BJ (cell line): ENCODE measurements around the gene PLA2G2E. TPM values are rescaled to one million over a fixed set of nuclear protein-coding genes. Genes with fewer than 3 reads are reported as not detected.
"Not testable (repeated sequence)": the region's sequence is repeated elsewhere in the genome, so short reads cannot be mapped to it uniquely, and the experiment has no call there.

Experiments
- CTCF ChIA-PET: fragments of 350-600 bp; formaldehyde crosslinking; extraction: SDS; loops from one replicate; lab custom pipeline; 2021; ENCODE audit warnings: antibody characterized with exemption, inconsistent platforms; lab: Yijun Ruan, JAX
- POLR2A ChIA-PET: fragments of 300-600 bp; sonication (Branson Sonifier 250); formaldehyde crosslinking; extraction: SDS; loops from one replicate; lab custom pipeline; 2021; ENCODE audit warnings: antibody characterized with exemption; lab: Charles Lee
- DNase-seq: peaks from one replicate; pipeline ENCODE4 v3.0.0-alpha.2; 2011; ENCODE audit warnings: low read depth
- H3K27me3 ChIP-seq: 2 replicates; pipeline ENCODE4 v1.6.0; 2011; ENCODE audit warnings: low read length; ENCODE audit not compliant: control insufficient read depth, insufficient read depth
- H3K36me3 ChIP-seq: 2 replicates; pipeline ENCODE4 v1.5.1; 2011; ENCODE audit warnings: low read length; ENCODE audit not compliant: control insufficient read depth, insufficient read depth
- H3K4me3 ChIP-seq: 2 replicates; pipeline ENCODE4 v1.5.1; 2011; ENCODE audit warnings: low read depth, mild to moderate bottlenecking, control low read depth, low read length
- CTCF ChIP-seq: IDR thresholded peaks from 2 replicates; pipeline ENCODE4 v1.5.1; 2011; ENCODE audit warnings: low read depth, mild to moderate bottlenecking, control low read depth, inconsistent platforms, low read length, moderate library complexity; ENCODE audit not compliant: insufficient read depth
- polyA plus RNA-seq: library from polyadenylated mRNA; depleted of rRNA; stranded (reverse); fragments of >200 nt; gene quantifications from 2 replicates; pipeline ENCODE4 v1.2.3, GENCODE V29; 2011

The PLA2G2E gene
- polyA plus RNA-seq, 1 experiment, result not detected

GRCh38 chr1:19936061-19936750 is 12.8 kb upstream of the PLA2G2E start:
- DNase-seq, result no peak
- TF ChIP-seq CTCF, result no peak
- ChIA-PET CTCF (interaction anchor here (0.8 kb wide), 1 partner anchor 39 kb away, joined by 3 read pairs; no protein-coding TSS in a partner anchor), POLR2A (no interaction called here)
- no peaks in the 10 kb centered on the region for H3K36me3 ChIP-seq
- H3K27me3 ChIP-seq, result no peaks in the 10 kb centered on the region
- no peak overlapping the region for H3K4me3 ChIP-seq

- CTCF ChIA-PET, result interaction anchor here (0.9 kb wide), 1 partner anchor 559 kb away, joined by 3 read pairs; no protein-coding TSS in a partner anchor
- no peak for TF ChIP-seq CTCF
Observed at GRCh38 chr1:19934336-19934735, 10.9 kb upstream of the PLA2G2E start.

GRCh38 chr1:19932866-19933265 is 9.4 kb upstream of the PLA2G2E start:
- no peak for TF ChIP-seq CTCF
- Histone ChIP-seq H3K27me3 (no peaks in the 10 kb centered on the region), H3K36me3 (no peaks in the 10 kb centered on the region), H3K4me3 (no peak overlapping the region)
- POLR2A ChIA-PET, result no interaction called here
- CTCF ChIA-PET, result no interaction called here
- DNase-seq, result no peak

More at GRCh38 chr1:19934336-19934735, 10.9 kb upstream of the PLA2G2E start:
- POLR2A ChIA-PET, result no interaction called here
- Histone ChIP-seq H3K36me3 (no peaks in the 10 kb centered on the region), H3K4me3 (no peak overlapping the region), H3K27me3 (no peaks in the 10 kb centered on the region)
- no peak for DNase-seq

- H3K4me3 ChIP-seq, H3K36me3 ChIP-seq, H3K27me3 ChIP-seq, POLR2A ChIA-PET, DNase-seq: not testable (repeated sequence)
- CTCF ChIA-PET, result interaction anchor here (2.0 kb wide), 1 partner anchor 9 kb away, joined by 7 read pairs; no protein-coding TSS in a partner anchor
Observed at GRCh38 chr1:19927130-19927421, 3.7 kb upstream of the PLA2G2E start.

- DNase-seq, result no peak
- no peaks in the 10 kb centered on the region for H3K36me3 ChIP-seq
- no peak overlapping the region for H3K4me3 ChIP-seq
- CTCF ChIA-PET, result interaction anchor here (2.0 kb wide), 1 partner anchor 9 kb away, joined by 7 read pairs; no protein-coding TSS in a partner anchor
- H3K27me3 ChIP-seq, result no peaks in the 10 kb centered on the region
- no peak for TF ChIP-seq CTCF
- POLR2A ChIA-PET, result no interaction called here
Observed at GRCh38 chr1:19926296-19927129, 3.1 kb upstream of the PLA2G2E start.
